ENCODE measurements around the gene HES4.

HES4 gene

GRCh38 chr1:965526-966134 is 34.3 kb downstream of the HES4 start:
- no peak for DNase-seq

GRCh38 chr1:964691-965525 is 35.0 kb downstream of the HES4 start:
- no peak for DNase-seq

GRCh38 chr1:963746-964525 is 36.0 kb downstream of the HES4 start:
- DNase-seq: no peak

GRCh38 chr1:963301-963651 is 36.6 kb downstream of the HES4 start:
- no peak for DNase-seq

- DNase-seq: no peak
These were observed 37.3 kb downstream of the HES4 start for GRCh38 chr1:962381-963300.

- DNase-seq: no peak
These were observed 38.7 kb downstream of the HES4 start for GRCh38 chr1:961132-961669.

- DNase-seq: peak; percentile 46
These were observed 39.4 kb downstream of the HES4 start, which contains the start of gene KLHL17 for GRCh38 chr1:960363-961131. TSS of gene KLHL17 (plus strand) at chr1:960584. CDS start at chr1:960694, 110 bp downstream.

- no peak for DNase-seq
These were observed 40.0 kb downstream of the HES4 start for GRCh38 chr1:959731-960362.

GRCh38 chr1:958823-959730 is 40.8 kb downstream of the HES4 start, which contains the start of gene NOC2L:
TSS of gene NOC2L (minus strand) at chr1:959256. CDS start at chr1:959240, 16 bp downstream.
- peak; percentile 87 for DNase-seq

GRCh38 chr1:956636-957035 is 43.3 kb downstream of the HES4 start:
- no peak for DNase-seq

GRCh38 chr1:955474-955873 is 44.4 kb downstream of the HES4 start:
- DNase-seq: no peak

- DNase-seq: no peak
These were observed 45.0 kb downstream of the HES4 start for GRCh38 chr1:954927-955326.

GRCh38 chr1:953524-954320 is 46.2 kb downstream of the HES4 start:
- DNase-seq: no peak

- DNase-seq: no peak
These were observed 47.3 kb downstream of the HES4 start for GRCh38 chr1:952603-953002.

GRCh38 chr1:952201-952600 is 47.7 kb downstream of the HES4 start:
- no peak for DNase-seq

GRCh38 chr1:951364-951763 is 48.5 kb downstream of the HES4 start:
- DNase-seq: no peak

GRCh38 chr1:950881-951280 is 49.0 kb downstream of the HES4 start:
- no peak for DNase-seq

- no peak for DNase-seq
These were observed 49.6 kb downstream of the HES4 start for GRCh38 chr1:950268-950667.

All from DMS153 (cell line).